Kidney glomerular epithelial cell (primary cell): ENCODE data around the gene PUM2.

Experiments used
- DNase-seq: peaks from one replicate; lab custom pipeline; 2025; lab: John Stamatoyannopoulos, UW

PUM2 gene

GRCh38 chr2:20231598-20232026 is 119.0 kb downstream of the PUM2 start:
- peak; percentile 43 for DNase-seq

GRCh38 chr2:20231159-20231558 is 119.5 kb downstream of the PUM2 start:
- DNase-seq = no peak

- no peak for DNase-seq
Observed at GRCh38 chr2:20230114-20230425, 120.6 kb downstream of the PUM2 start.

GRCh38 chr2:20229322-20230113 is 121.1 kb downstream of the PUM2 start:
- DNase-seq = no peak

- no peak for DNase-seq
Observed at GRCh38 chr2:20227894-20228505, 122.6 kb downstream of the PUM2 start.

- DNase-seq = no peak
Observed at GRCh38 chr2:20226152-20226545, 124.5 kb downstream of the PUM2 start.

GRCh38 chr2:20225294-20226151 is 125.1 kb downstream of the PUM2 start:
- peak; percentile 37 for DNase-seq

- DNase-seq = peak; percentile 8
Observed at GRCh38 chr2:20224716-20225293, 125.8 kb downstream of the PUM2 start, which contains the start of gene SDC1. TSS of gene SDC1 (minus strand) at chr2:20225130. CDS start at chr2:20224867, 263 bp downstream.

- DNase-seq = no peak
Observed at GRCh38 chr2:20224164-20224715, 126.4 kb downstream of the PUM2 start.

GRCh38 chr2:20223407-20224163 is 127.1 kb downstream of the PUM2 start:
- DNase-seq = no peak

GRCh38 chr2:20222769-20223406 is 127.8 kb downstream of the PUM2 start:
- DNase-seq = peak; percentile 19

- no peak for DNase-seq
Observed at GRCh38 chr2:20222014-20222768, 128.5 kb downstream of the PUM2 start.

GRCh38 chr2:20221555-20221973 is 129.1 kb downstream of the PUM2 start:
- no peak for DNase-seq

- no peak for DNase-seq
Observed at GRCh38 chr2:20220806-20221554, 129.7 kb downstream of the PUM2 start.

- DNase-seq = no peak
Observed at GRCh38 chr2:20219763-20220380, 130.8 kb downstream of the PUM2 start.

- no peak for DNase-seq
Observed at GRCh38 chr2:20218331-20219320, 132.0 kb downstream of the PUM2 start.
